ENCODE results near the gene PDIA3. TPM values are rescaled to one million over a fixed set of nuclear protein-coding genes. Genes with fewer than 3 reads are reported as not detected.

PDIA3 gene
- total RNA-seq, 1 experiment from 2014 or later, result 445 TPM

DNA sequence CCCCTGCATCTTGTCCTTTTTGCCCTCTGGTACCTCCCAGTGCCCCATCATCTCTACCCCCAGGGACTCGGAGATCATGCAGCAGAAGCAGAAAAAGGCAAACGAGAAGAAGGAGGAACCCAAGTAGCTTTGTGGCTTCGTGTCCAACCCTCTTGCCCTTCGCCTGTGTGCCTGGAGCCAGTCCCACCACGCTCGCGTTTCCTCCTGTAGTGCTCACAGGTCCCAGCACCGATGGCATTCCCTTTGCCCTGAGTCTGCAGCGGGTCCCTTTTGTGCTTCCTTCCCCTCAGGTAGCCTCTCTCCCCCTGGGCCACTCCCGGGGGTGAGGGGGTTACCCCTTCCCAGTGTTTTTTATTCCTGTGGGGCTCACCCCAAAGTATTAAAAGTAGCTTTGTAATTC, 47.4 kb downstream of the PDIA3 start:
- DNase-seq, result no peak
- Histone ChIP-seq H4K20me1 (ENCODE audit: insufficient read depth) (no peaks in the 10 kb centered on the region), H3K4me2 (peak overlapping the region; percentile 85), H3K27me3 (ENCODE audit: insufficient read depth, low read depth) (no peaks in the 10 kb centered on the region), H3K79me2 (ENCODE audit: low read depth) (peaks cover 32% of the 10 kb centered on the region), H2AFZ (no peak overlapping the region), H3K9me2 (ENCODE audit: insufficient read depth) (no peaks in the 10 kb centered on the region), H3K4me3 (peak overlapping the region; percentile 77; the same call in 1 of the 2 replicates), H3K4me1 (replicated peaks; ENCODE audit: insufficient read depth) (peaks cover 12% of the 10 kb centered on the region; the same call in 1 of the 2 replicates), H3K9me3 (ENCODE audit: insufficient read depth, low read depth) (no peaks in the 10 kb centered on the region), H3F3A (ENCODE audit: insufficient read depth, low read depth) (peaks cover 34% of the 10 kb centered on the region; the same call in 1 of the 2 replicates), H3K27ac (no peak overlapping the region), H3K36me3 (ENCODE audit: low read depth) (peaks cover 13% of the 10 kb centered on the region)
- no peak for TF ChIP-seq EZH2 (IDR thresholded peaks at IDR 0.05; ENCODE audit: low read depth)
- TF ChIP-seq, protein P1, sequence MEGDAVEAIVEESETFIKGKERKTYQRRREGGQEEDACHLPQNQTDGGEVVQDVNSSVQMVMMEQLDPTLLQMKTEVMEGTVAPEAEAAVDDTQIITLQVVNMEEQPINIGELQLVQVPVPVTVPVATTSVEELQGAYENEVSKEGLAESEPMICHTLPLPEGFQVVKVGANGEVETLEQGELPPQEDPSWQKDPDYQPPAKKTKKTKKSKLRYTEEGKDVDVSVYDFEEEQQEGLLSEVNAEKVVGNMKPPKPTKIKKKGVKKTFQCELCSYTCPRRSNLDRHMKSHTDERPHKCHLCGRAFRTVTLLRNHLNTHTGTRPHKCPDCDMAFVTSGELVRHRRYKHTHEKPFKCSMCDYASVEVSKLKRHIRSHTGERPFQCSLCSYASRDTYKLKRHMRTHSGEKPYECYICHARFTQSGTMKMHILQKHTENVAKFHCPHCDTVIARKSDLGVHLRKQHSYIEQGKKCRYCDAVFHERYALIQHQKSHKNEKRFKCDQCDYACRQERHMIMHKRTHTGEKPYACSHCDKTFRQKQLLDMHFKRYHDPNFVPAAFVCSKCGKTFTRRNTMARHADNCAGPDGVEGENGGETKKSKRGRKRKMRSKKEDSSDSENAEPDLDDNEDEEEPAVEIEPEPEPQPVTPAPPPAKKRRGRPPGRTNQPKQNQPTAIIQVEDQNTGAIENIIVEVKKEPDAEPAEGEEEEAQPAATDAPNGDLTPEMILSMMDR (conservative IDR thresholded peaks at IDR 0.05), result no peak
- ChIA-PET POLR2A (ENCODE audit: unreplicated experiment) (no interaction called here), CTCF (interaction anchor here (0.8 kb wide), 1 partner anchor 23 kb away, joined by 3 read pairs; no protein-coding TSS in a partner anchor)
- intact Hi-C loops (cut with micrococcal nuclease; ENCODE audit: unreplicated experiment), result no loop called here
- no TSS peak for BruUV-seq (replicated peaks)

DNA sequence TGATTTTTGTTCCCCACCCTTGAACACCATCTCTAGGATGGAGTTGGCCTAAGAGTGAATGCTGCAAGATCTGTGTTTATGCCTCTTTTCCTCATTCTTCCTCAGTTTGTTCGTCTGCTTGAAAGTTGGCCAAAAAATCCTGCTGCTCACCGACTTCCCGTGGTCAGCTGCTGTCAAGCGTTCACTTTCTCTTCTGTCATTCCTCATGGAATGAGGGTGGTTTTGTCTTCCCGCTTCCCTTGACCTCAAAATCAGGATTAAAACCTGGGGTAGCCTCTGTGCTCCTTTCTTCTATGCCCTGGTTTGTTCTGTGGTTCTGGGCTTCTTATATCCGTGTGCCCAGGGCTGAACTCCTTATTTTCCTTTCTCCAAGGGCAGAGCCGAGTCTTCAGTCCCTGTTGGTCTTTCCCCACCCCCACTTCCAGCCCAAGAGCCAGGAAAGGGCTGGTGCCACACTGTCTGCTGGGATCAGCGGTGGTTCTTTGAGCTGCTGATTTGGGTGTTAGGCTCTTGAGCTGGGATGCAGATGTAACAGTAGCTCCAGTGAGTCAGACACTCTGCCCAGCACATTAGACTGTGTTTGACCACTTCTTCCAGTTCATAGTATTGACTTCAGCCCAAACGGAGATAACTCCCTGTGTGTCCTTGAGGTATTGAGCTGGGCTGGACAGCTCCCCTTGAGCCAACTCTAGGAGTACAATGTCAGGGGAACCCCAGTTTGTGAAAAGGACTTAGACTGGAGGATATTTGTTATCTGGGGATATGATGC, 48.2 kb downstream of the PDIA3 start:
- peaks cover 32% of the 10 kb centered on the region for H3K79me2 ChIP-seq (ENCODE audit: low read depth)
- peaks cover 13% of the 10 kb centered on the region; the same call in 1 of the 2 replicates for H3K4me1 ChIP-seq (replicated peaks; ENCODE audit: insufficient read depth)
- no peaks in the 10 kb centered on the region for H3K27me3 ChIP-seq (ENCODE audit: insufficient read depth, low read depth)
- ChIA-PET POLR2A (ENCODE audit: unreplicated experiment) (no interaction called here), CTCF (interaction anchor here (0.7 kb wide), 1 partner anchor 369 kb away, joined by 9 read pairs; no protein-coding TSS in a partner anchor)
- H2AFZ ChIP-seq, result no peak overlapping the region
- no peak overlapping the region for H3K4me2 ChIP-seq
- no peaks in the 10 kb centered on the region for H3K9me2 ChIP-seq (ENCODE audit: insufficient read depth)
- H3K27ac ChIP-seq, result no peak overlapping the region
- BruUV-seq (replicated peaks), result no TSS peak
- intact Hi-C loops (cut with micrococcal nuclease; ENCODE audit: unreplicated experiment), result no loop called here
- peaks cover 13% of the 10 kb centered on the region for H3K36me3 ChIP-seq (ENCODE audit: low read depth)
- H3K9me3 ChIP-seq (ENCODE audit: insufficient read depth, low read depth), result no peaks in the 10 kb centered on the region
- no peak for TF ChIP-seq EZH2 (IDR thresholded peaks at IDR 0.05; ENCODE audit: low read depth)
- TF ChIP-seq, protein P1 (conservative IDR thresholded peaks at IDR 0.05), result no peak
- no peak for DNase-seq
- H3F3A ChIP-seq (ENCODE audit: insufficient read depth, low read depth), result peaks cover 33% of the 10 kb centered on the region; the same call in 1 of the 2 replicates
- H3K4me3 ChIP-seq, result no peak overlapping the region
- H4K20me1 ChIP-seq (ENCODE audit: insufficient read depth), result no peaks in the 10 kb centered on the region

DNA sequence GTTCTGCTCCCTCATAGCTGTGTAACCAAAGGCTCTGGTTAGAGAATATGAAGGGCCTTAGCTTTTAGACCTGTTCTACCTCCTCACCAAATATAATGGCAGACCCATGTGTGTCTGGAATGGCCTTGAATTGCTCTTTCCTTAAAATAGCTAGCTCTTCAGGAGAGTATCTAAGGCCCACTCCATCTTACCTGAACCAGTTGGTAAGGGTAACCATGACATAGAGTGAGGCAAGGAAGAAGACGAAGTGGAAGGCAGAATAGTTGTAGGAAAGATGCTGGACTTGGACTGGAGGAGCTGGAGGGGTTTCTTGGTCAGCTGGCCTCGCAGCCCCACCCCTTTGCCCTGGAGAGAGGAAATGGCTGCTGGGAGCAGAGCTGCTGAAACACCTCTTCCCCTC, 49.0 kb downstream of the PDIA3 start:
- Histone ChIP-seq H3K9me2 (ENCODE audit: insufficient read depth) (no peaks in the 10 kb centered on the region), H2AFZ (no peak overlapping the region), H3K4me1 (replicated peaks; ENCODE audit: insufficient read depth) (peaks cover 13% of the 10 kb centered on the region), H3F3A (ENCODE audit: insufficient read depth, low read depth) (peaks cover 32% of the 10 kb centered on the region; the same call in 1 of the 2 replicates), H3K36me3 (ENCODE audit: low read depth) (peaks cover 13% of the 10 kb centered on the region), H3K4me3 (no peak overlapping the region), H3K79me2 (ENCODE audit: low read depth) (peaks cover 32% of the 10 kb centered on the region), H3K9me3 (ENCODE audit: insufficient read depth, low read depth) (no peaks in the 10 kb centered on the region), H3K27me3 (ENCODE audit: insufficient read depth, low read depth) (no peaks in the 10 kb centered on the region), H4K20me1 (ENCODE audit: insufficient read depth) (no peaks in the 10 kb centered on the region), H3K27ac (no peak overlapping the region), H3K4me2 (no peak overlapping the region)
- no TSS peak for BruUV-seq (replicated peaks)
- no peak for DNase-seq
- ChIA-PET CTCF (no interaction called here), POLR2A (ENCODE audit: unreplicated experiment) (no interaction called here)
- intact Hi-C loops (cut with micrococcal nuclease; ENCODE audit: unreplicated experiment), result no loop called here
- no peak for TF ChIP-seq EZH2 (IDR thresholded peaks at IDR 0.05; ENCODE audit: low read depth)
- TF ChIP-seq, protein P1 (conservative IDR thresholded peaks at IDR 0.05), result no peak

Data from PC-9 (cell line).